Right ventricle myocardium inferior (tissue), 1 donor: ENCODE data around the gene BRI3BP. TPM values are rescaled to one million over a fixed set of nuclear protein-coding genes. Genes with fewer than 3 reads are reported as not detected.
"Not testable (repeated sequence)": the region's sequence is repeated elsewhere in the genome, so short reads cannot be mapped to it uniquely, and the experiment has no call there.

ENCODE experiments used
- ATAC-seq: fragments of 200-7000 bp; cut with Tn5 transposase; one replicate; pipeline ENCODE4 v1.9.1; 2020; ENCODE audit warnings: mild to moderate bottlenecking, moderate library complexity
- DNase-seq: peaks from one replicate; pipeline ENCODE4 v3.0.0; 2021; ENCODE audit errors: missing footprints
- intact Hi-C: fragments of 100-400 bp; cut with DNase I; formaldehyde crosslinking; loops from one replicate; pipeline ENCODE4 v1.11.0; 2022
- total RNA-seq: library from RNA; stranded (reverse); fragmentation: NEBNext Ultra II Directional; extraction: Animal tissue kit (Norgen Biotek cat#: 25700); gene quantifications from one replicate; pipeline ENCODE4 v1.2.1, GENCODE V29; 2021
- donor health status: DM: no; HTN: yes; CAD: no; lungs with severe emphysema.

BRI3BP gene
- total RNA-seq, 1 donor from 2014 or later: 4.1 TPM

- ATAC-seq (no peak), DNase-seq (no peak)
- intact Hi-C loops: no loop called here
These were observed 22.6 kb upstream of the BRI3BP start for GRCh38 chr12:124970647-124971402.

- DNase-seq (no peak), ATAC-seq (no peak)
- intact Hi-C loops: no loop called here
These were observed 21.8 kb upstream of the BRI3BP start for GRCh38 chr12:124971603-124972002.

GRCh38 chr12:124972211-124972610, 21.2 kb upstream of the BRI3BP start:
- ATAC-seq: no peak
- no peak for DNase-seq
- intact Hi-C loops: no loop called here

- ATAC-seq (no peak), DNase-seq (no peak)
- intact Hi-C loops: no loop called here
These were observed 18.2 kb upstream of the BRI3BP start for GRCh38 chr12:124975276-124975675.

- ATAC-seq: no peak
- DNase-seq: no peak
- intact Hi-C loops: no loop called here
These were observed 16.4 kb upstream of the BRI3BP start for GRCh38 chr12:124976999-124977398.

- DNase-seq: no peak
- ATAC-seq: no peak
- intact Hi-C loops: no loop called here
These were observed 13.9 kb upstream of the BRI3BP start for GRCh38 chr12:124979568-124979967.

- intact Hi-C loops: no loop called here
- peak; percentile 53 for DNase-seq
- no peak for ATAC-seq
These were observed 13.2 kb upstream of the BRI3BP start for GRCh38 chr12:124980098-124980892.

GRCh38 chr12:124986876-124987275, 6.6 kb upstream of the BRI3BP start:
- DNase-seq, intact Hi-C loops, ATAC-seq: not testable (repeated sequence)

- intact Hi-C loops: no loop called here
- ATAC-seq: peak; percentile 80
These were observed 395 bp upstream of the BRI3BP start for GRCh38 chr12:124992874-124993625.

GRCh38 chr12:124994437-124994975, 1.1 kb downstream of the BRI3BP start:
- intact Hi-C loops: no loop called here
- ATAC-seq (no peak), DNase-seq (no peak)

More at GRCh38 chr12:124992874-124993625, 395 bp upstream of the BRI3BP start:
- peak; percentile 90 for DNase-seq

- intact Hi-C loops: no loop called here
- DNase-seq (no peak), ATAC-seq (no peak)
These were observed 1.9 kb downstream of the BRI3BP start for GRCh38 chr12:124995200-124995961.

- DNase-seq (no peak), ATAC-seq (no peak)
- intact Hi-C loops: no loop called here
These were observed 5.3 kb downstream of the BRI3BP start for GRCh38 chr12:124998705-124999104.

- ATAC-seq: no peak
These were observed 8.2 kb downstream of the BRI3BP start for GRCh38 chr12:125001636-125002035.

GRCh38 chr12:125003021-125003420, 9.6 kb downstream of the BRI3BP start:
- intact Hi-C loops: no loop called here
- DNase-seq (no peak), ATAC-seq (no peak)

More at GRCh38 chr12:125001636-125002035, 8.2 kb downstream of the BRI3BP start:
- intact Hi-C loops: no loop called here
- DNase-seq: no peak

- DNase-seq (no peak), ATAC-seq (no peak)
- intact Hi-C loops: no loop called here
These were observed 11.2 kb downstream of the BRI3BP start for GRCh38 chr12:125004621-125005020.

- DNase-seq: no peak
- ATAC-seq: no peak
- intact Hi-C loops: no loop called here
These were observed 12.2 kb downstream of the BRI3BP start for GRCh38 chr12:125005652-125006051.

- ATAC-seq (no peak), DNase-seq (no peak)
- intact Hi-C loops: no loop called here
These were observed 12.9 kb downstream of the BRI3BP start for GRCh38 chr12:125006365-125006764.

- intact Hi-C loops: no loop called here
- no peak for DNase-seq
- no peak for ATAC-seq
These were observed 20.5 kb downstream of the BRI3BP start for GRCh38 chr12:125013816-125014442.
